Kidney capillary endothelial cell (primary cell): ENCODE measurements around the gene ADARB2.
"Not testable (repeated sequence)": the region's sequence is repeated elsewhere in the genome, so short reads cannot be mapped to it uniquely, and the experiment has no call there.

Experiments
- DNase-seq: peaks from one replicate; pipeline ENCODE4 v3.0.0-alpha.2; 2018; ENCODE audit warnings: low spot score

Gene ADARB2

DNA sequence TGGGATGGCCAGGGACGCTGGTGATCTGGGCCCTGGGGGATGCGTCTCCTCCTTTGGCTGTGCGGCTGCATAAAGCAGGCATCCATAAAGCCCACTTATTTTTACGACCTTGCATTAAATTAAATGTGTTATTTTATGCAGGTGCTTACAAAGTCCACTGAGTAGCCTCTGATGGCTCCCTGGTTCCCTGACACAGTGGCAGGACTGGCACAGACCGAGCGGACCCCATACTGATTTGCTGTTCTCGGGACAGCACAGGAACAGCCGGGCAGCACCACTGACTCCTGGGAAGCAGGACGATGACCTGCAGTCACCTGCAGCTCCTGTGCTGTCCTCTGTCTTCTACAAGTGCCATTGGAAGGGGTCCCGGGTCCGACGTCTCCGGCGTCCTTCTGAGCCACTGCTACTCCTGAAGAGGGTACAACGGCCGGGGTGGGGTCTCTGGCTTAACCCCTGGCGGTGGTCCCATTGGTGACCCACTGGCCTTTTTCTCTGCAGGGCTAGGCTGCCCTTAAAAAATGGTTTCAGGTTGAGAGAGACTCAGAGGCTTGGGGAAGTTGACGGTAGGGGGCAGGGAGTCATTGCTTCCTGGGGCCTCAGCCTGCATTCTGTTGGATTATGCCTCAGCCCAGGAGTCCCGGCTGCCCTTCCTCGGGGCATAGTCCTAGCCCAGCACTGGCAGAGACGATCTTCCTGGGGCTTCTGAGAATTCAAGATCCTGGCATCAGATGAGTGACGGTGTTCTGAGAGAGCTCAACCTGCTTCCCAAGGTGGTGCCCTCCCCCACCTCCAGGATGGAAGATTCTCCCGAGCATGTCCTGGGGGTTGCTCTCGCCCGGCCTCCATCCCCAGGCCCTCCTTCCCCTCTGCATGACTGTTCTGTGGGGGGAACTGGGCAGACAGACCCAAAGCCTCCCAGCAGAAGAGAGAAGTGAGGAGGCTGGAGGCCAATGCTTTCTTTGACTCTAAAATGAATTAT, 330.1 kb downstream of the ADARB2 start:
- no peak for DNase-seq

DNA sequence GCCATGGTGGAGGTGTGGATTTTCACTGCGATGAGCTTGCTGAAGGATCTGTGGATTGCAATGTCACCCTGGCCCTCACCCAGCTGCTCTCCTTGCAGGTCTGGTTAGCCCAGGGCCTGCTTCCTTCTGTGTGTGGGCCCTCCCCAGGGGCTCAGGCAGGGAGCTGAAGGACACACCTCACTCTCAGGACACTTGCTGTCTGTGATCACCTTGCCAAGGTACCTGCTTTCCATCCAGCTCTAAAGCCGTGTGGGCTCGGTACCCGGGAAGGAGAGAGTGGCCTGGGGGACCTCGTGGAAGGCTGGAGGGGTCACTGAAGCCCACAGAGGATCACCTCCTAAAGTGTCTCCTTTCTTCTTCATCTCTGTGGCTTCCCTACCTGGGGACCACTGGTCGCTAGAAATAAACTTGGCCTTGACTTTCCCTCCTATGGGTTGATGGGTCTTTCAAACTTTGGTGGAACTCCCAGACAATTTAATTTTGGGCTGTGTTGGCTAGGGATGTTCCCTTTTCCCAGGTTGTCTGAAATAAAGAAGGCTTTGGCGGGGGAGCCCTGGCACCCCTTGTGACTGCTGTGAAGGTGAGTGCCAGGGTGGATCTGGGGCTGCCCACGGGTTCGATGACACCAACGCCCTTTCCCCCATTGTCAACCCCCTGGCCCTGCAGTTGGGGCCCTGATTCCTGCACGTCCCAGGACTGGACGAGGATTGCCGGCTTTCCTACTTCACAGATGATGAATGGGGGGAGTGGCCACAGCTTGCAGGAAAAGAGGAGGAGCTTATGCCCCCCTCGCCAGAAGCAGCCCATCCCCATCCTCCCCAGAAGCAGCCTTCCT, 331.0 kb downstream of the ADARB2 start:
- DNase-seq = no peak

DNA sequence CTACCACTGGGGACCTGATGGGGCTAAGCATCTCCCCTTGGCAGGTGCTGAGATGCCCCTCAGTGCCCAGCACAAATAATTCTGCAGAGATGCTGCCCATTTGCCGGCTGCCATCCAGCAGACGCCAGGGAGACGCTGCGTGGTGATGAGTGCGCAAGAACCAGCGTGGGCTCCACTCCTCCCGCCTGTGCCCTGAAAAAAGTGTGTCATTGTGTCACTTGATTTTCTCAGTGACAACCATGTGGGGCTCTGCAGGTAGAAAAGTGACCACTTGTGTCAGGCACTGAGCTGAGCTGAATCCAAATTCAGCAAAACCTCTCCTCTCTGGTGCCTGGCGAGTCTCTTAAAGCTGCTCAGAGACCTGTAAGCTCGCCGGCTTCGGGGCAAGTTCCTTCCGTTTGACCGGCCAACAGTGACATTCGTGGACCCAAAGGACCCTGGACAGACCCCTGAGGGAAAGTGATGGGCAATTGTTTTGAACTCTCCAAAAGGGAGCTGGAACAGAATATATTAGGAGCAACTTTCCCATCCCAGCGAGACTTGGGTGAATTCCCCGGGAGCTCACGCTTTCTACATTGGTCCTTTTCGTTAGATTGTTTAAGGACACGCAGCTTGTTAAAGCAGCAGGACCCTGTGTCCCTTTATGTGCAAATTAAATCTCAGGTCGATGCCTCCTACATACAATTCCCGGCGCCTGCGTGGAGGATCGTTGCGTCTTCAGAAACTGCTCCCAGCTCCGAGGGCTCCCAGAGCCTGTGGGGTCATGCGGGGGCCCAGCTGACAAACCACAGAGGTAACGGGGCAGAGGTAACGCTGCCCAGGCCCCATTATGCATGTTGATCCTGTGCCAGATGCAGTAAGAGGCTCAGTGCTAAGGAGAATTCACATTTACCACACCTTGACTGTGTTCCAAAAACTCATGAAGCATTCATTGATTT, 332.7 kb downstream of the ADARB2 start:
- no peak for DNase-seq

DNA sequence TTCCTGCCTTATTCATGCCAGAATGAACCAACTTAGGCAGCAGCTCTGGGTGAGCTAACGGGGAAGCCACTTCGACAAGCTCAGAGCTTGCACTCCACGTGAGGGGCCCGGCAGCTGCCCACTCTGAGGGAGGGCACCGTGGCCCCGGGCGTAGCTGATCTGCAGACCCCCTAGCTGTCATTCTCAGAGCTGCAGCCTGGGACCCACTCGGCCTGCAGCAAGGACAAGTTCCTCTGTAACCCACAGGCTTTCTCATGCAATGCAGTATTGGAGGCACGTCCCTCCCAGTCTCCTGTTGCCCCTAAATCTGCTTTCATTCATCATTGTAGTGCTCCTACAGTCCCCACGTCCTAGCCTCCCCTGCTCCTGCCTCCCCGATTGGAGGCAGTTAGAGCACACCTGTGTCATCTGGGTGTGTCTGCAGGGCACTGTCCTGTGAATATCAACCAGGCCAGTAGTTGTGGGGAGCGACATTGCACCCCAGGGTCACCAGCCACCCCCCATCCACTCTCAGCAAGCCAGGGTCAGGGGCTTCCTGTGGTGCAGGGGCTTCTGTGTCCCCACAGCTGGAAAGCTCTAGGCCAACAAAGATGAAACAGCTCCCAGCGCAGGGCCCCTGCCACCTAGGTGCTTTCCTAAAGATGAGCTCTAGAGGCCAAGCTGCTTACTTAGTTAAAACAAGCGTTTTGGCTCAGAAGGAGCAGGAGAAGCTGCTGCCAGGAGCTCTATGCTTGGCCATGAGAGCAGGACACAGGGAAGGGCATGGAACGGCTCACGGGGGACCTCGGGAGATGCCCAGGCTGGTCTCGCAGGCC, 333.6 kb downstream of the ADARB2 start:
- DNase-seq = no peak

DNA sequence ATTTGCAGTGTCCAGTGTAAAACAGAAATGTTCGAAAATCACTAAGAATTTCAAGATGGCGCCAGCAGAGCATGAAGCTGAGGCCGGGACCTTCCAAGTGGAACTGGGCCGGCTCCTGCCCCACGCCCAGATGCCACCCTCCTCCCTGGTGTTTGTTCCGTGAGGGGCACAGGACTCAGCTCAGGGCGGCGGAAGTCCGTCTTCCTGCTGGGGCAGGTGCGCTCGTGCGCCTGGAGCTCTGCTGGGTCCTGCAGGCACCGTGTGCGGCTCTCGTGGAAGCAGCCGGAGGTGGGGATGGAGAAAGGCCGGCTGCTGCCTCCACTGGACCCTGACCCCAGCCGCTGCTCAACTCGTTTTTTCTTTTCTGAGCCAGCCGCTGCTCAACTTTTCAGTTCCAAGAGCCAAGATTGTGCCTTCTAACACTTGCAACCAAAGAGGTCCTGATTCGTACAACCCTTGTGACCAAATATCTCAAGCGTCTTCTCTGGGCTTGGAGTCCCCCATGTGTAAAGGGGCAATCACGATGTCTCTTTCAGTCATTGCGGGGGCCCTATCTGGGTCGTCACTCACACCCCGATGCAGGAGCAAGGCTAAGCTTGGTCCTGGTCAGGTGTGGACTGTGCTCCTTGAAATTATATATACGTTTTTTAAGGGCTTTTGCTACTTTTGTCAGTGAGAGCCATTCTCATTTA, 334.4 kb downstream of the ADARB2 start:
- no peak for DNase-seq

DNA sequence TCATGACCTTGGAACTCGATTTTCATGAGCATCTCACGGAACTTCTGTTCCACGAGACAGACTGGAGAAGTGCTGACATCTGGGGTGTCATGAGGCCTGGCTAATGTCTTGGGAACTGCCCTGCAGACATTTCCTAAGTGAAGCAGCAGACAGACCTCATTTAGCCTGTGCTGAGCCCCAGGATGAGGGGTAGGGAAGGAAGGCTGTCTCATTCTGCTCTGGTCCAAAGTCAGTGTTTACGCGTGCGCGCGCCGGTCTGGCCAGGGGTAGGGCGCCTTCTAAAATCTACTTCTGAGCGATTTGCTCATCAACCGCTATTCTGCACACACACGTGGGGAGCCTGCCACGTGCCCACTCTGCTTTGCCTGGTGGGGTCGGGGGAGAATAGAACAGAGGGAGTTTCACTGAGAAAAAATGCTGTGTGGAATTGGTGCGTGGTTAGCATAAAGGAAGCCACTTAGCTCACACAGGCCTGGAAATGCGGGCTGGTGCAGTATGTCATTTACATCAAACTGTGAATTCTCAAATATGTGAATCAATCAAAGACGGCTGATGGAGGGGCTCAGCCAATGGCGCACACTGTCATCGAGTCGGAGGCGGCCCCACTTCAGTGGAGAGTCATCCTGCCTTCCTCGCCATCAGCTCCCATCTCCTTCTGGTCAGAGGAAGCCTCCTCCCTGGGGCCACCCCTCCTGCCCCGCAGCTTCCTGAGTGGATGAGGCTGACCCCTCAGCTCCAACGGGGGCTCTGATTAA, 335.1 kb downstream of the ADARB2 start:
- no peak for DNase-seq

DNA sequence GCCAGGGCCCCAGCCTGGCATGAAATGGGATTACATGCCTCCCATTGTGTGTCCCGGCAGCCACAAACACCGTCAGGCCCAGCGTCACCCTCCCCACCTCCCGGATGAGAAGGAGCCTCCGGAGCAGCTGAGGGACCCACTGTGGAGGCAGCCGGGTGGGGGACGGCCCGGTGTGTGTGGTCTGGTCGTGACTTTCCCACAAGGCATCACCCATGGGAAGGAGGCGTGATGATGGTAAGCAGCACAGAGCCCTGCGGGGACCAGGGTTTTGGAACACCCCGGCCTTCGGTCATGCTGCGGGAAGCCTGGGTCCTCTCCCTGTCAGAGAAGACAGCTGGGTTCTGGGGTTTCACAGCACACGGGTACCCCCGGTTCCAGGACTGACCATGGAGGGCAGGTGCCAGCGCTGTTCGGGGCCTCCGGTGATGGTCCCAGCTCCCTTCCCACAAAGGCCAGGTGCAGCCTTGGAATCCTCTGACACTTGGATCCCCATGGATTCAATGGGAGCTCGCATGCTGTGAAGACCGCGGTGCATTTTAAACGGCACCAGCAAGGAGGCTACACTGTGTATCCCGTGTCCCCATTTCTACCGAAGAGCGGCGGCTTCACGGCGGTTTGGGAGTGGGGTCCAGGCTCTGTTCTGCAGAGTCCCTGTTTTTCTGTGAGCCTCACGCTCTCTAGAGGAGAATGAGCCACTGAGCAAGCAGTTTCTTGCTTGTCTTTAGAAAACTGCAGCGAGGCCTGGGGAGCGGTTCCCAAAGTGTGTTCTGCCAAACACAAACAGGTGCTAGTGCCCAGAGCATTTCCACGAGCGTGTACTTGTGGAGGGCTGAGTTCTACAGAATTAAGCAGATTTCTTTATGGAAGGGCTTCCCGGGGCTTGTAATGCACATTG, 336.0 kb downstream of the ADARB2 start:
- DNase-seq = no peak

DNA sequence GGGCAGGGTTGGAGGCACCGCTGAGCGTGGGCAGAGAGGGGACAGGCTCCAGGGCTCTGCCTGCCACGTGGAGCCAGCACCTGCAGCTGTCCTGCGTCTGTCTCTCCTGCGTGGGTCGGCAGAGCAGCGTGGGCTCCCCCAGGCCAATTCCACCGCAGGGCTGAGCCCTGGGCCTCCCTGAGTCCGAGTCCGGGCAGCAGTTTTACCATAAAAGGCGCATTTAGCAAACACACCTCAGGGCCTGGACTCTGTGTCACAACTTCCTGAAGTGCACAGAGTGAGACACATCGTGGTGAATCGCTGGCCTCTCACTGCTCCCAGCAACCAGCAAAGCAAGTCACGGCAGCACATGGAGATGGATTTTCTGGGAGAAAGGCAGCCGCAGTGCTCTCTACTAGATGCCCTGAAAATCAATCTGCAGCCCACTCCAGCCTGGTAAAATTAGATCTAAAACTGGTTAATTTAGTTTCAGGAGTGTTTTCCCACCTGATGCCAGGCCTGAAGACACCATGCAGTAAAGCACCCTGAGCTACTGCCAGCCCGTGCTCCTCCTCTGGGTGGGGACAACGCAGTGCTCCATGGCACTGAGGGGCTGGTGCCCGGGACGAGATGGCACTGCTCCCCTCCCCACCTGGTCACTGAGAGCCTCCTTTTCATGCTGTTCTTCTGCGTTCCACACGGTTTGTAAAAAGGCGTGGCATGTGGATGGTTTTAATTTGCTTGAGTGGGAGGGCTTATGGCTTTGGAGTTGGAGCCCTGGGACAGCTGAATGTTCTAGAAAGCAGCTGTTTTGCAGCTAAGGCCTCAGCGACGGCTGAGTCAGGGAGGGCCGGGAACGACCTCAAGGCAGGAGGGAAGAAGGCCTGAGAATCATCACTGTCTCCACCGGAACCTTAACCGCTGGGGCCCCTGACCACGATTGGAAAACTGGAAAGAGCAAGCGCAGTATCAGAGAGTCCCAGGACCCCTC, 336.9 kb downstream of the ADARB2 start:
- DNase-seq = no peak

DNA sequence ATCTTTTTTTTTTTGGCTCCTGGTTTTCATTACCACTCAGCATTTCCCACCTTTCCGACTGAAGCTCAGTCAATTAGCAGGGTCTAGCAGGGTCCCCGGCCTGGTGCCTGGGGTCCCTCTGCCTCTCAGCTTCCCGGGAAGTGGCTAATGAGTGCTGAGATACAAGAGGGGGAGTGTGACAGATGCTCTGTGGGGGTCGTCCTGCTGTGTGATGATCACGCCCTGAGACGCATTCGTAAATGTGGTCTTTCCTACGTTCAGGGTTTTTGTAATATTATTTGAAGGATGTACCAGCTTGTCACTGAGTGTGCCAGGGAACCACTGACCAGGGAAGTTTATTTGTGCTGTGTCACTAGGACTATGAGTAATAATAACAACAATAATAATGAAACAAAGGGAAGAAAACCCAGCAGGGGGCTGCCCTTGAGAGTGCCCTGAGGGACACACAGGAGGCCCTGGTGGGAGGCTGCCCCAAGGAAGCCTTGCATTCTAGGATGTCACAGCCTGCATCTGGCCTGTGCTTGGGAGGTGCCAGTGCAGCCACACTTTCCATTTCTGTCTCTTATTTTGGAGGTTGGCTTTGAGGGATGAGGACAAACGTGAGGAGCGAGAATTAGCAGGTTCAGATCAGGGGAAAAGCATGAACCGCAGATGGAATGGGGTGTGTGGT, 337.8 kb downstream of the ADARB2 start:
- no peak for DNase-seq

DNA sequence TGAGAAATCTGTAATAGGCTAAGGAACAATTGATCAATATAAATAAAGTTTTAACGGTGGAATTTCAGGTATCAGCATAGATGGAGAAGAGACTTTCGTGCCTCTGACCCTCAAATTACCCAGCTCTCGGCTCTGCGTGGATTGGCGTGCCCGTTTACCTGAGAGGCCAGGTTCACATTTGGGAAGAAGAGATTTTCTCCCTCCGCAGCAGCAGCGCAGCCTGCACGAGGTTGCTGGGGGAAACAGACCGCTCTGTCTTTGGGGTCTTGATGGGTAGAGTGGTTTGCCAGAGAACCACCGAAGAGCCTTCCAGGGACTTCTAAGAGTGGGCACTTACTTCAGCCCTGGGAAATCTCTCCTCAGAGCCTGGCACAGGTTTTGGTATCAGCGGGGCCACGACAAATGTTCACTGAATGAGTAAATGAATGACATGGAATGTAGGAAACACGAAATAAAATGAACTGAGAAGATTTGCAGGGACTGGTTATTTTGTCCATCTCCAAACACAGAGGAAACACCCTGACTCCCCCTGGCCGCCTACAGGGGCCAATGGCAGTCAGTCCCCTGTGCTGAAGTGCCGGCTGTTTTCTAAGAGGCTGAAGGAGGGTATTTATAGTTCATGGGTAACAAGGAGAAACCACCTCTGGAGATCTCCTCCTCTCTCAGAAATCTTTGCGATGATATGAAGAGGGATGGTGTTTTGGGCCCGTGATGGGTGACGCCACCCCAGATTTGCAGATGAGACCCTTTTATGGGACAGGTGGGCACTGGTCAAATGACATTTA, 338.5 kb downstream of the ADARB2 start:
- no peak for DNase-seq

DNA sequence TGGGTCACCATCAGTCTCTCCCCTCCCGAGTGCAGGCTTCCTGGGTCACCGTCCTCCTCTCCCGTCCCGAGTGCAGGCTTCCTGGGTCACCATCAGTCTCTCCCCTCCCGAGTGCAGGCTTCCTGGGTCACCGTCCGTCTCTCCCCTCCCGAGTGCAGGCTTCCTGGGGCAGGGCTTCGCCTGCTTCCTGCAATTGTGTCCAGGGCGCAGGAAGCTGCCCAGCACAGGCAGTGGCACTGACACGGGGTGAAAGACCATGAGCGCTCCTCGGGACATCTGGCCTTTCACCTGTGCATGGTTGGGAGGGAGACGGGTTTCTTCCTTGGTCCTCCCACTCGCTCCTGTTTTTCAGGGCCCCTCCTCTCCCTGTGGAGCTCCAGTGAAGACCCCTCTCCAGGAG, 339.2 kb downstream of the ADARB2 start:
- DNase-seq = not testable (repeated sequence)

DNA sequence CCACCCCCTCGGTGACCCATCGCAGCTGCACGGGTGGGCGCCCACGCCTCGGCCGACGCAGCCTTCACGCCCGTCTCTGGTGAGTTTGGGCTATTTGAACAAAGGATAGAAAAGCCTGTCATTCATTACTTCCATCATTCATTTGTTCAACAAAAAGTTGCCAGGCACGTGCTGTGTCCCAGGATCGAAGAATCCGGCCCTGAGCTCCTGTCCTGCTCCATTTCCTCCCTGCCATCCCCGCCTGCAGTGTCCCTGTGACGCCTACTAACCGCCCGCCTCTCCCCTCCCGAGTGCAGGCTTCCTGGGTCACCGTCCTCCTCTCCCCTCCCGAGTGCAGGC, 341.1 kb downstream of the ADARB2 start:
- no peak for DNase-seq

DNA sequence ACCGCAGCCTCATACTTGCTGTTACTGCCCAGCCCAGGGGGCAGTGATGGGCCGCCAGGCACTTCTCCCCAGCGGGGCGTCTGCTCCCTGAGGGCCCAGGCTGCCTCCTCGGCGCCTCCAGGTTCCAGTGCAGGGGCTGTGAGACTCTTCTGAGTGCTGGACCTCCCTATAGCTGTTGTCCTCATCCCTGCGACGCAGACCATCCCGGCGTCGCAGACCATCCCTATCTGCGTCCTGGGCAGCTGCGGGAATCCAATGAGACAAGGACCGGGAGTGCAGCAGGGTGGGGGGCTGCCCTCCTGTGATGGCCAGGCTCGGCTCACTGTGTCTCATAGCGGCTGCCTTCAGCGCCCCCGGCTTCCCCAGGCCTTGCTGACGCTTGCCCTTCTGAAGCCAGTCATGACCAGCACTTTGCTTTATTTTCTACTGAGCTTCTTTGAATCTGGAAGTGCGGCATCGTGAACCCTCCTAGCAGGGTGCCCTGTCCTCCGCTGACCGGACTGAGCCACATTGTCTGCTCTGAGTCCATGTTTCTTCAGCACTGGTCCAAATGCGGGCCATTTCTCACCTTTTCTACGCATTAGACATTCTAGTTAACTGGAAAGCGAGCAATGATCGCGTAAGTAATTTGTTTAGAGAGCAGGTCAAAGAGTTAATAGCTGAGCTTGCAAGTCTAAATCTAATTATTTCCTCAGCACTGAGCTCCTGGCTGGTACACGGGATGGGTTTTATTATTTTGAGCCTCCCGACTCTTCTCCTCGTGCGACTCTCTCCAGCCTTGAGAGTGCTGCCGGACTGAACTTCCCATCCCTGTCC, 341.6 kb downstream of the ADARB2 start:
- DNase-seq = no peak

DNA sequence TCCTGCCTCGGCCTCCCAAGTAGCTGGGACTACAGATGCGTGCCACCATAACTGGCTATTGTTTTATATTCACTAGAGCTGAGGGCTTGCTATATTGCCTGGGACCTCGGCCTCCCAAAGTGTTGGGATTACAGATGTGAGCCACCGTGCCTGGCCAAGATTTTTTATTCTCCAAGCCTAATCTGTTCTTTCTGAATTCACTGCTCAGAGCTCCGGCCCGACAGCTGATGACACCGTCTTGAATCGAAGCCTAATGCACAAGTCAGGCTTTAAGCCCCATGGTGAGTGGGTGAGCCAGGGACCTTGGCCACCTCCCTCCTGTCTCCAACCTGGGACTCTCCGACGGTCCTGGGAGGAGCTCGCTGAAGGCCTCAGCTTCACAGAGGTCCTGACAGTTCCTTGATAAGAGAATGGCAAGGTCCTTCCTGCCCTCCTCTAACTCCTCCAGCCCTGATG, 342.3 kb downstream of the ADARB2 start:
- DNase-seq = no peak
